Fibroblast of the aortic adventitia (primary cell): ENCODE data around the gene CTF1. TPM values are rescaled to one million over a fixed set of nuclear protein-coding genes. Genes with fewer than 3 reads are reported as not detected.

ENCODE experiments used
- DNase-seq: peaks from one replicate; pipeline ENCODE4 v3.0.0-alpha.2; 2010; ENCODE audit warnings: low read depth
- H3K4me3 ChIP-seq: 2 replicates; pipeline ENCODE4 v1.5.1; 2011; ENCODE audit warnings: low read depth, mild to moderate bottlenecking, control low read depth, low read length, moderate library complexity
- CTCF ChIP-seq: IDR thresholded peaks from 2 replicates; pipeline ENCODE4 v1.5.1; 2011; ENCODE audit warnings: mild to moderate bottlenecking, low read length, control low read depth, inconsistent platforms; ENCODE audit not compliant: insufficient read depth
- total RNA-seq: library from RNA; depleted of rRNA; stranded (reverse); fragments of >200 nt; gene quantifications from 2 replicates; pipeline ENCODE4 v1.2.3, GENCODE V29; 2012; ENCODE audit warnings: low replicate concordance

Gene CTF1
- total RNA-seq, 1 donor, result 2.5 TPM

GRCh38 chr16:30946671-30947540 is 50.5 kb downstream of the CTF1 start:
- no peak for TF ChIP-seq CTCF
- no peak for DNase-seq
- no peak overlapping the region for H3K4me3 ChIP-seq

- TF ChIP-seq CTCF, result no peak
- no peak overlapping the region for H3K4me3 ChIP-seq
- no peak for DNase-seq
Measured at GRCh38 chr16:30947541-30947858, 51.1 kb downstream of the CTF1 start.

- peak; percentile 98 for DNase-seq
- peak overlapping the region; percentile 88 for H3K4me3 ChIP-seq
- no peak for TF ChIP-seq CTCF
Measured at GRCh38 chr16:30947859-30948666, 51.6 kb downstream of the CTF1 start.

GRCh38 chr16:30948667-30949649 is 52.5 kb downstream of the CTF1 start, which contains the start of gene ORAI3:
ORAI3 (plus strand) TSS chr16:30949068; CDS start chr16:30949290, 222 bp downstream.
- DNase-seq, result peak; percentile 49
- TF ChIP-seq CTCF, result no peak
- H3K4me3 ChIP-seq, result peak within 1 kb of the TSS; percentile 88

GRCh38 chr16:30949650-30950515 is 53.5 kb downstream of the CTF1 start:
- peak overlapping the region; percentile 88 for H3K4me3 ChIP-seq
- peak; percentile 89 for DNase-seq
- no peak for TF ChIP-seq CTCF
